ENCODE data around the gene GPC5.
"Not testable (repeated sequence)": the region's sequence is repeated elsewhere in the genome, so short reads cannot be mapped to it uniquely, and the experiment has no call there.

Gene GPC5

DNA sequence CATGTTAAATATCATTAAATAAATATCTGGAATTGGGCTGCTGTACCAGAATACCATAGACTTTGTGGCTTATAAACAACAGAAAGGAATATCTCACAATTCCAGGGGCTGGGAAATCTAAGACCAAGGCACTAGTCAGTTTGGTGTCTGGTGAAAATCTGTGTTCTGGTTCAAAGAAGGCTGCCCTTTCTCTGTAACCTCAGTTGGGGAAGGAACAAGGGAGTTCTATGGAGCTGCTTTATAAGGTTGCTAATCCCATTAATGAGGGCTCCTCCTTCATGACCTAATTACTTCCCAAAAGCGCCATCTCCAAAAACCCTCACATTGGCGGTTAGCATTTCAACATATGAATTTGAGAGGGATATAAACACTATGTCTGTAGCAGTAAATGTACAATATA, 480.9 kb downstream of the GPC5 start:
- DNase-seq (ENCODE audit: low spot score) = no peak

GRCh38 chr13:91882918-91883317, 484.5 kb downstream of the GPC5 start:
- DNase-seq (ENCODE audit: low spot score) = no peak

- DNase-seq (ENCODE audit: low spot score) = no peak
Measured at GRCh38 chr13:91889641-91890040, 491.2 kb downstream of the GPC5 start.

DNA sequence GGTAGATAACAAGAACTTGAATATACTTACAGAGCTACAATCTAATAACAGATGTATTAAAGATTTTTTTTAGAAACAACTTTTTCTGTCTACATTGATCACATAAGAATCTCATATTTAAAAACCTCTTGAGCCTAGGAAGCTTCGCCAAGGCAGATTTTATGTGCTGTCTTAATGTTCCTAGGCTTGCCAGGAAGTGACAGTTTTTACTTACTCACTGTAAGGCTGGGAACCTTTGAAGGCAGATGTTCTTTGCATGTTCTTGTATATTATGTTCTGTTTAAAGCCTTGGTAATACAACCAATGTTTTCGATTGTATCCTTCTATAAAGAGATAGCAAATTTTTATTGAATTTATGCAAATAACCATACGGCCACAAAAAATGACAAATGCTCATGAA, 492.7 kb downstream of the GPC5 start:
- no peak for DNase-seq (ENCODE audit: low spot score)

- no peak for DNase-seq (ENCODE audit: low spot score)
Measured at GRCh38 chr13:91893040-91893439, 494.6 kb downstream of the GPC5 start.

GRCh38 chr13:91894316-91894715, 495.9 kb downstream of the GPC5 start:
- no peak for DNase-seq (ENCODE audit: low spot score)

GRCh38 chr13:91896547-91896946, 498.1 kb downstream of the GPC5 start:
- DNase-seq (ENCODE audit: low spot score) = no peak

GRCh38 chr13:91898986-91899385, 500.6 kb downstream of the GPC5 start:
- DNase-seq (ENCODE audit: low spot score) = not testable (repeated sequence)

GRCh38 chr13:91902291-91902690, 503.9 kb downstream of the GPC5 start:
- no peak for DNase-seq (ENCODE audit: low spot score)

DNA sequence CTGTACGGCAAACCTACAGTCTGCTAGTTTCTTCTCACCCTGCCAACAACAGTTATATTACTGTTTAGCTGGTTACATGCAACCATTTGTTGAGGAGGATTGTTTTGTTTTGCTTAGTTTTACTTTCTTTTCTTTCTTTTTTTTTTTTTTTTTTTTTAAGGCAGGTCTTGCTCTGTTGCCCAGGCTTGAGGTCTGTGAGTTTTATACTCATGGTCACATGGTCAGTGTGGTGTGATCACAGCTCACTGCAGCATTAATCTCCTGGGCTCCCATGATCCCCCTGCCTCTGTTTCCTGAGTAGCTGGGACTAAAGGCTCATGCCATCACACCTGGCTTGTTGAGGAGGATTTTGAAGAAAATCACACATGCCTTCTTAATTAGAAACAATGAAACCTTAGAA, 505.6 kb downstream of the GPC5 start:
- DNase-seq (ENCODE audit: low spot score) = no peak

GRCh38 chr13:91904597-91904996, 506.2 kb downstream of the GPC5 start:
- no peak for DNase-seq (ENCODE audit: low spot score)

GRCh38 chr13:91907398-91907797, 509.0 kb downstream of the GPC5 start:
- DNase-seq (ENCODE audit: low spot score) = no peak

GRCh38 chr13:91909617-91910016, 511.2 kb downstream of the GPC5 start:
- DNase-seq (ENCODE audit: low spot score) = no peak

DNA sequence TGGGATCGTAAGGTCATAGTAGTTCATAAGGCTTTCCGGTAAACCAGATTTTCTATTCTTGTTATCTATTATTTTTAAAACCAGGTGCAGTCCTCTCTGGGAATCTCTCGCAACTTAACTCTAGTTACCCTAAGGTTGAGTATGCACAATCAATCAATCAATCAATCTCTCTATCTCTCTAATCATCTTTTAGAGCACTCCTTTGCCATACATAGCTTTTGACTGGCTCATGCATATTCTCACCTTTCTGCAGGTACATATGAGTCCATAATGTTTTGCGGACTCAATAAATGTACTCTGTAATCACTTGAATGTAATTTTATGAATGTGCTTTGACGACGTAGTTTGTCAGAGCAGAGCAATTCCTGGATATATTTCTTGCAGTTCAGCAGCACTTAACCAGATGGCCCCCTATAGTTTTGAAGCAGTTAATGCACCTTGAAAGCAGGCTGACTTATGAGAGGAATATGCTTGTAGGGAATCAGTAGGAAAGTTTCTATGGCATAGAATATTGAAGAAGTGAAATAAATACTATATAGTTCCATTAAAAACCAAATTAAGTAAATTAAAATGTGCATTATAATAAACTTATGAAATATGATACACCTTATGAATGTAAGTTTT, 524.7 kb downstream of the GPC5 start:
- no peak for DNase-seq (ENCODE audit: low spot score)

DNA sequence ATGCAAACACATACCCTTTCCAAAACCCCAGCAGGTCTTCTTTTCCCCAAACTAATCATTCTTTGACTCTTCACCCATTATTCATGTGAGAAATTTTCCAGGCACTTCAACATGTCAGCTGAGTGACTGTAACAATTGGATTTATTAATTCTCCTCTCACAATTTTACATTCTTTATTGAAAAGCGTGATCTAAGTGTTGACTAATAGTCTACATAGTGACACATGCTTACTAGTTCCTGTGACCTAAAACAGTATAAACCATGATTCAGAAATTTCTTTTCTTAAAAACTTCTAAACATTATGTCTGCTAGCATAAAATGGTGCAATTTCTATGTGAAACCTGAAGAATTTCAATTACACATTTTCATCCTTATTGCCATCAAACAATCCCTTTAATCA, 532.3 kb downstream of the GPC5 start:
- no peak for DNase-seq (ENCODE audit: low spot score)

DNA sequence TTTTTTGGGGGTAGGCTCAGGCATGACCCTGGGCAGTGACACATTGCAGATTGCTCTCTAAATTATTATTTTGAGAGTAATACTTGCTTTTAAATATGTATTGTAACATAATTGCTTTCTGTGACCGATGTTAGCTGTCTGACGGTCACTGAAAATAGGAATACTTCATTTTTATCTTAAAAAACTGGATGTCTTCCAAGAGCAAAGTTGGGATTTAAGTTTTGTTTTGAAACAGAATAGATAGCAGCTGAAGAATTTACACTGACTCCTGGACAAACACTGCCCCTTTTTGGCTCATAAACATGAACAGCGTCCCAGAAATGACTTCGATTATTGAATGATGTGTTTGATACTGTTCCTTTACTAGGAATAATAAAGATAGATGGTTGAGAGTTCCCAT, 535.9 kb downstream of the GPC5 start:
- DNase-seq (ENCODE audit: low spot score) = no peak

DNA sequence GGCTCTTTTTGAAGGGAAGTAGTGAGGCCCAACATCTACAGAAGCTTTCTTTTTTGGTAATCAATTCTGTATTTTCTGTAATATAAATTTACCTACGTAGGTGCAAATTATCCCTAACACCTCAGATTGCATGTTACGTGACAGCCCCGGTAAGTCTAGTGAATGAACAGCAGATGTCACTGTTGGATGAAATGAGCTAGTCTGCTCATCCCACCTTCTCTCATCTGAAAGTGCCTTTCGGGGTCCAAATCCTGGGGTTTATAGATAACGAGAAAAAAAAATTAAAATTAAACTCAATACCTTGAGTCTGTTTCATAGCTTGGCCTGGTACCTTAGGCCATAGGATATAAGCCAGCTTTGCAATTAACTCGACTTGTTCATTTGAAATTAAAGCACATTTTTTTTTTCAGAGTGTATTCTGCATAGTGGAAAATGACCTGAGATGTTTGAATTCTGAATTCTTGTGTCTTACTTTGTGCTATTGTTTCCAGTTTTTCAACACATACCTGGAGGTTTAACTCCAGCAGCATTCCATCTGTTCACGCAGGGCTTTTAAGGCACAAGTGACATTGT, 548.2 kb downstream of the GPC5 start:
- DNase-seq (ENCODE audit: low spot score) = no peak

GRCh38 chr13:91948736-91949135, 550.3 kb downstream of the GPC5 start:
- DNase-seq (ENCODE audit: low spot score) = no peak

DNA sequence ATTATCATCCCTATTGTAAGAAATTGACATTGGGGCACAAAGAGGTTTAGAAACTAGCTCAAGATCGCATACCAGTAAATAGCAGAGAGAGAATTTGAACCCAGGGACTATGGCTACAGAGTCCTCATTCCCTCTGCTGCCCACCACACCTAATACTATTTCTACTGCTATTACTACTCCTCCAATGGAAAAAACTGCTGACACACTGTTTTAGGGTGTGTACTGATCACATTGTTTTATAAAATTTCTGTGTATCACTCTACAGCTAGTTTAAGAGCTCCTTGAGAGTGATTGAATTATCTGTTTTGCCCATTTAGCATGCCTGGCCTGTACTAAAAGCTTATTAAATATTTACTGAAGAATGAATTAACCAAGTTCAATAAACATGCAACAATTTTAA, 552.4 kb downstream of the GPC5 start:
- DNase-seq (ENCODE audit: low spot score) = no peak

GRCh38 chr13:91955546-91956355, 557.3 kb downstream of the GPC5 start:
- no peak for DNase-seq (ENCODE audit: low spot score)

GRCh38 chr13:91960947-91961346, 562.5 kb downstream of the GPC5 start:
- no peak for DNase-seq (ENCODE audit: low spot score)

- DNase-seq (ENCODE audit: low spot score) = no peak
Measured at GRCh38 chr13:91962946-91963345, 564.5 kb downstream of the GPC5 start.

GRCh38 chr13:91965511-91965910, 567.1 kb downstream of the GPC5 start:
- DNase-seq (ENCODE audit: low spot score) = no peak

- no peak for DNase-seq (ENCODE audit: low spot score)
Measured at GRCh38 chr13:91978571-91978970, 580.1 kb downstream of the GPC5 start.
